GM12801 (cell line): Measurements from ENCODE around the gene MRPL38.

ENCODE experiments used
- CTCF ChIP-seq: IDR thresholded peaks from one replicate; pipeline ENCODE4 v1.5.1; 2011; ENCODE audit warnings: control low read depth; ENCODE audit not compliant: insufficient read length; ENCODE audit errors: extremely low read depth

Gene MRPL38

DNA sequence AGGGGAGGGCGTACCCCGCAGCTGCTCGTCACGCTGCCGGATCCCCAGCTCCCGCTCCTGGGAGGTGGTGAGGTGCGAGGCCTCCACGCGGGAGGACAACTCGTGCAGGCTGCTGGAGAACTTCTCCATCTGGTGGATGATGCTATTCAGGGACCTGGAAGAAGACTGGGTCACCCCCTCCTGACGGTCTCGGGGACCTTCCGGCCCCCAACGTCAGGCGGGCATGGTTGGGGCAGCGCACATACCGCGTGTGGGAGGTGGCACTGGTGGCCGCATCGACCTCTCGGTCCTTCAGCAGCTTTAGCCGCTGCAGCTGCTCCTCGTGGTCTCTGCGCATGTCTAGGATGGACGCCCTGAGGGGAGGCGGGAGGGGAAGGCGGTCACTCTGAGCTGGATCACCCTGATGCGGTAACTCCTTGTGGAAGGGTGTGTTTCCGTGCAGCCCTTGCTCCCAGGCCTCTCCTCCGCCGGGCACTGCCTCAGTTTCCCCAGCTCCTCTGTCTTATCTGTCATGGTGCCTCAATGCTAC lies 13.3 kb upstream of the MRPL38 start:
- no peak for TF ChIP-seq CTCF

DNA sequence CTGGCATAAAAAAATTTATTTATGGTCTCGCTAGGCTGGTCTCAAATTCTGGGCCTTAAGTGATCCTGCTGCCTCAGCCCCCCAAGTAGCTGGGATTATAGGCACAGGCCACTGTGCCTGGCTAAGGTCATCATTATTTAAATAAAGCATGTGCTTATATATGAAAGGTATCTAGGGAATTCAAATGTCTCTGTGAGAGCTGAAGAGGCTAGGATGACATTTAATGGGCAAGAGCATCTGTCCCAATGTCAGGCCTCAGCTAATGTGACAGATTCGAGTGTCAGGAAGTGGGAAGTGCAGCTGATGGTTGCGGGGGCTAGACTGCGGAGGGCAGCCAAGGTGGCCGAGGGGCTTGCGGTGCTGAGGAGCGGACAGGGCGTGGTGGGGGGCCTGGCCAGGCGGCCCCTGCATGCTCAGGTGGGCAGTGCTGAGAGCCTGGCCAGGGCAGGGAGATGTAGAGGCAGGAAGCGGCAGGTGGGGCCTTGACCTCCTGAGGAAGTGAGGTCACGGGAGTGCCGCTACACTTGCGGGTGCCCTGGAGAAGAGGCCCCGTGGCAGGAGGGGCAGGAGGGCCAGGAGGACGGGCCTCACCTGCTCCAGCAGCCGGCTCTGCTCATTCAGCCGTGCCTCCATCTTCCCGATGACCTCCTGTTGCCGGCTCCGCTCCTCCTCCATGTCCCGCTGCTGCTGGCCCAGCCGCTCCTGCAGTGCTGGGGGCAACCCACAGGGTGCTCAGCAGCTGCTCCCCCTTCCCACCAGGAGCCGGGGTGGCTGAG lies 12.6 kb upstream of the MRPL38 start:
- no peak for TF ChIP-seq CTCF

GRCh38 chr17:75915268-75915667 lies 10.6 kb upstream of the MRPL38 start:
- TF ChIP-seq CTCF = no peak

GRCh38 chr17:75914643-75915267 lies 10.1 kb upstream of the MRPL38 start:
- TF ChIP-seq CTCF = no peak

- no peak for TF ChIP-seq CTCF
Measured at GRCh38 chr17:75913537-75914210, 9.0 kb upstream of the MRPL38 start.

- no peak for TF ChIP-seq CTCF
Measured at GRCh38 chr17:75910699-75911098, 6.0 kb upstream of the MRPL38 start.

DNA sequence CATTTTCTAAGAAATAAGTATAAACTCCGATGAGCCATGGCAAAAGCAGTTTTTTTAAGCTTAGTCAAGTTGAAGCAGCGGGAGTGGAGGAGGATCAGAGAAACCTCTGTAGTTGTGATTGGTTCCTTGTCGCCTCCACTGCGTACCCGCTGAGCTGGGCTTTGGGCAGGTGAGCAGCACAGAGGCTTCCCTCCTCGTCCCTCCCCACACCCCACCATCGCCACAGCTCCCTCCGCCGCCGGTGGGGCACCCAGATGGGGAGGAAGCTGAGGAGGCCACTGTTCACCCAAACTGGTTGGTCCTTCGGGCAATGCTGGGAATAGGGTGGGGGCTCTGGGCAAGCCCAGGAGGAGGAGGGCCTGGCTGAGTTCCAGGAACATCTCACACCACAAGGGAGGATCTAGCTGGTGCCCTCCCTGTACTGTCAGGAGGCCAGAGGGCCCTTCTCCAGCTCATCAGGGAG lies 5.2 kb upstream of the MRPL38 start:
- no peak for TF ChIP-seq CTCF
